Tibial nerve (tissue), 4 donors: ENCODE results near the gene XRN2.

Experiments used
- CTCF ChIP-seq, 5 experiments: fragments of 200-600 bp in 3 of 5; fragments of 450-650 bp in 2 of 5; sonication (generic) in 3 of 5; IDR thresholded peaks; one replicate each; pipeline ENCODE4 v1.5.1; 2016 to 2019; ENCODE audit warnings: antibody characterized with exemption in 5 of 5, mild to moderate bottlenecking in 3 of 5, moderate library complexity in 2 of 5
- EP300 ChIP-seq, 2 donors: sonication (generic); formaldehyde crosslinking; IDR thresholded peaks; one replicate each; pipeline ENCODE4 v1.6.1; 2017; ENCODE audit warnings: antibody characterized with exemption in 2 of 2, mild to moderate bottlenecking in 1 of 2

GRCh38 chr20:21339499-21339898, 36.4 kb downstream of the XRN2 start:
- no peak for TF ChIP-seq EP300 (IDR thresholded peaks at IDR 0.05)
- TF ChIP-seq CTCF (IDR thresholded peaks at IDR 0.05): no peak
